Measurements from ENCODE around the gene EXOC3L4.

Gene EXOC3L4

DNA sequence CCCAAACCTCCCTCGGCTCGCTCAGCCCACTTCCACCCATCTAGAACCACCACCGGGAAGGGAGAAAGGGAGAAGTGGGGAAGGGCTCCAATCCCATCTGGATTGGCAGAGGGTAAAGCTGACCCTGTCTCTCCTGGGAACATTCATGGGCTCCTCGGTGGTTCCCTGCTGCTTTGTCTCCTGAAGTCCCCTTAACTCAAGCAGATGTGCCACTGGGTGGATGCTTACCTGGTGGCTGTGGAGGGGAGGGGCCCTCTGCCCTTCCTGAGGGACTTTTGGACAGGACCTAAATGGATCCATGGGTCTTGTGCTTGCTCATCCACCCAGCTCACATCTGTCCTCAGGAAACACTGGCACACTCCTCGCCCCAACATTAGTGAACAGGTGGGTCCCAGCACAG, 35.0 kb upstream of the EXOC3L4 start:
- H3K4me3 ChIP-seq (ENCODE audit: low read length) = no peak overlapping the region
- no peaks in the 10 kb centered on the region for H3K9me3 ChIP-seq (ENCODE audit: control insufficient read depth, insufficient read depth, low read length)
- no peaks in the 10 kb centered on the region for H3F3A ChIP-seq (ENCODE audit: control insufficient read depth, insufficient read depth)
- no peak overlapping the region for H3K4me2 ChIP-seq (ENCODE audit: low read length)
- no peaks in the 10 kb centered on the region for H3K79me2 ChIP-seq (ENCODE audit: control insufficient read depth, low read length)
- TF ChIP-seq, protein P1, sequence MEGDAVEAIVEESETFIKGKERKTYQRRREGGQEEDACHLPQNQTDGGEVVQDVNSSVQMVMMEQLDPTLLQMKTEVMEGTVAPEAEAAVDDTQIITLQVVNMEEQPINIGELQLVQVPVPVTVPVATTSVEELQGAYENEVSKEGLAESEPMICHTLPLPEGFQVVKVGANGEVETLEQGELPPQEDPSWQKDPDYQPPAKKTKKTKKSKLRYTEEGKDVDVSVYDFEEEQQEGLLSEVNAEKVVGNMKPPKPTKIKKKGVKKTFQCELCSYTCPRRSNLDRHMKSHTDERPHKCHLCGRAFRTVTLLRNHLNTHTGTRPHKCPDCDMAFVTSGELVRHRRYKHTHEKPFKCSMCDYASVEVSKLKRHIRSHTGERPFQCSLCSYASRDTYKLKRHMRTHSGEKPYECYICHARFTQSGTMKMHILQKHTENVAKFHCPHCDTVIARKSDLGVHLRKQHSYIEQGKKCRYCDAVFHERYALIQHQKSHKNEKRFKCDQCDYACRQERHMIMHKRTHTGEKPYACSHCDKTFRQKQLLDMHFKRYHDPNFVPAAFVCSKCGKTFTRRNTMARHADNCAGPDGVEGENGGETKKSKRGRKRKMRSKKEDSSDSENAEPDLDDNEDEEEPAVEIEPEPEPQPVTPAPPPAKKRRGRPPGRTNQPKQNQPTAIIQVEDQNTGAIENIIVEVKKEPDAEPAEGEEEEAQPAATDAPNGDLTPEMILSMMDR (IDR thresholded peaks at IDR 0.05; ENCODE audit: low read depth, low read length, poor library complexity, severe bottlenecking) = no peak
- TF ChIP-seq EZH2phosphoT487 (IDR thresholded peaks at IDR 0.05; ENCODE audit: borderline replicate concordance, low read length) = no peak
- no peaks in the 10 kb centered on the region for H3K9me2 ChIP-seq (replicated peaks; ENCODE audit: control insufficient read depth, low read length)
- peaks cover 60% of the 10 kb centered on the region for H3K27me3 ChIP-seq (ENCODE audit: control insufficient read depth, low read length)
- H4K20me1 ChIP-seq (ENCODE audit: control insufficient read depth, insufficient read depth, low read depth, low read length) = no peaks in the 10 kb centered on the region
- H3K4me1 ChIP-seq (ENCODE audit: control insufficient read depth, low read length) = peaks cover 13% of the 10 kb centered on the region
- no peaks in the 10 kb centered on the region for H3K36me3 ChIP-seq (ENCODE audit: control insufficient read depth, low read length)
- no peak overlapping the region for H3K27ac ChIP-seq (ENCODE audit: low read depth, low read length)

DNA sequence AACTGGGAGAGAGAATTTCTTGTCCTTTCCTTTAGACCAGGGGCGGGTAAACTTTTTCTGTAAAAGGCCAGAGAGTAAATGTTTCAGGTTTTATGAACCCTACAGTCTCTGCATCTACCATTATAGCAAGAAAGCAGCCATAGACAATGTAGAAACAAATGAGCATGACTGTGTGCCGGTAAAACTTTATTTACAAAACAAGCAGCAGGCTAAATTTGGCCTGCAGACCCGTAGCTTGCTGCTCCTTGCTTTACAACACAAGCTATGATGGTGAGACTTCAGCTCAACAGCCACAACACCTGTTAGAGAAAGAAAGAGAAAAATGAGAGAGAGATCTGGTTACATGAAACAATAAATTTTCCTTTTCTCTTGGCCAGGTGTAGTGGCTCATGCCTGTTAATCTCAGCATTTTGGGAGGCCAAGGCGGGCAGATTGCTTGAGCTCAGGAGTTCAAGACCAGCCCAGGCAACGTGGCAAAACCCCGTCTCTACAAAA, 33.0 kb upstream of the EXOC3L4 start:
- H3K36me3 ChIP-seq (ENCODE audit: control insufficient read depth, low read length) = no peaks in the 10 kb centered on the region
- no peaks in the 10 kb centered on the region for H3F3A ChIP-seq (ENCODE audit: control insufficient read depth, insufficient read depth)
- no peak overlapping the region for H3K27ac ChIP-seq (ENCODE audit: low read depth, low read length)
- H3K4me2 ChIP-seq (ENCODE audit: low read length) = no peak overlapping the region
- H3K9me3 ChIP-seq (ENCODE audit: control insufficient read depth, insufficient read depth, low read length) = no peaks in the 10 kb centered on the region
- peaks cover 13% of the 10 kb centered on the region for H3K4me1 ChIP-seq (ENCODE audit: control insufficient read depth, low read length)
- no peaks in the 10 kb centered on the region for H3K9me2 ChIP-seq (replicated peaks; ENCODE audit: control insufficient read depth, low read length)
- TF ChIP-seq, protein P1 (IDR thresholded peaks at IDR 0.05; ENCODE audit: low read depth, low read length, poor library complexity, severe bottlenecking) = no peak
- TF ChIP-seq EZH2phosphoT487 (IDR thresholded peaks at IDR 0.05; ENCODE audit: borderline replicate concordance, low read length) = no peak
- no peaks in the 10 kb centered on the region for H4K20me1 ChIP-seq (ENCODE audit: control insufficient read depth, insufficient read depth, low read depth, low read length)
- no peaks in the 10 kb centered on the region for H3K79me2 ChIP-seq (ENCODE audit: control insufficient read depth, low read length)
- H3K27me3 ChIP-seq (ENCODE audit: control insufficient read depth, low read length) = peaks cover 41% of the 10 kb centered on the region
- H3K4me3 ChIP-seq (ENCODE audit: low read length) = no peak overlapping the region

DNA sequence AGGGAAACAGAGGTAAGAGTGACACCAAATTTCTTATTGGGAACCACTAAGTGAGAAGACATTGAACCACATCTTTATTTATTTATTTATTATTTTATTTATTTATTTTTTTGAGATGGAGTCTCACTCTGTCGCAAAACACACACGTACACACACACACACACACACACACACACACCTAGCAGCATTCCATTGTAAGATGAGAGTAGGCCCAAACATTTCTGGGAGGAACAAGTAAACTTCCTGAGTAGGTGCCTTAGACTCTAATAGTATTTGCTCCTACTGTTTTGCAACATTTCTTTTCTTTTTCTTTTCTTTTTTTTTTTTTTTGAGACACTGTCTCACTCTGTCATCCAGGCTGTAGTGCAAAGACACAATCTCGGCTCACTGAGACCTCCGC, 30.1 kb upstream of the EXOC3L4 start:
- no peaks in the 10 kb centered on the region for H3K9me3 ChIP-seq (ENCODE audit: control insufficient read depth, insufficient read depth, low read length)
- TF ChIP-seq, protein P1 (IDR thresholded peaks at IDR 0.05; ENCODE audit: low read depth, low read length, poor library complexity, severe bottlenecking) = no peak
- TF ChIP-seq EZH2phosphoT487 (IDR thresholded peaks at IDR 0.05; ENCODE audit: borderline replicate concordance, low read length) = no peak
- no peak overlapping the region for H3K4me2 ChIP-seq (ENCODE audit: low read length)
- H3K36me3 ChIP-seq (ENCODE audit: control insufficient read depth, low read length) = no peaks in the 10 kb centered on the region
- H3K27ac ChIP-seq (ENCODE audit: low read depth, low read length) = no peak overlapping the region
- H3K9me2 ChIP-seq (replicated peaks; ENCODE audit: control insufficient read depth, low read length) = no peaks in the 10 kb centered on the region
- H3K4me1 ChIP-seq (ENCODE audit: control insufficient read depth, low read length) = no peaks in the 10 kb centered on the region
- H3K79me2 ChIP-seq (ENCODE audit: control insufficient read depth, low read length) = no peaks in the 10 kb centered on the region
- H3F3A ChIP-seq (ENCODE audit: control insufficient read depth, insufficient read depth) = no peaks in the 10 kb centered on the region
- H3K27me3 ChIP-seq (ENCODE audit: control insufficient read depth, low read length) = peaks cover 24% of the 10 kb centered on the region
- no peaks in the 10 kb centered on the region for H4K20me1 ChIP-seq (ENCODE audit: control insufficient read depth, insufficient read depth, low read depth, low read length)
- no peak overlapping the region for H3K4me3 ChIP-seq (ENCODE audit: low read length)
